Upper lobe of left lung (tissue), 6 donors: ENCODE results near the gene MAEL. TPM values are rescaled to one million over a fixed set of nuclear protein-coding genes. Genes with fewer than 3 reads are reported as not detected.

ENCODE experiments used
- ATAC-seq, 2 donors: fragments of 200-7000 bp; cut with Tn5 transposase; one replicate each; pipeline ENCODE4 v1.9.1; 2022; ENCODE audit warnings: mild to moderate bottlenecking in 2 of 2, moderate library complexity in 2 of 2; ENCODE audit not compliant: low FRiP score in 2 of 2
- DNase-seq, 2 donors: peaks; one replicate each; pipeline ENCODE4 v3.0.0-alpha.2; 2019 to 2020
- H3K27ac ChIP-seq, 4 donors: fragments of 200-600 bp; sonication (generic); one replicate each; pipeline ENCODE4 v1.5.1; 2016 to 2019
- H3K27me3 ChIP-seq, 4 donors: fragments of 200-600 bp; sonication (generic); one replicate each; pipeline ENCODE4 v1.5.1; 2017 to 2019
- H3K36me3 ChIP-seq, 4 donors: fragments of 200-600 bp; sonication (generic); one replicate each; pipeline ENCODE4 v1.5.1; 2016 to 2019
- H3K4me1 ChIP-seq, 4 donors: fragments of 200-600 bp; sonication (generic); one replicate each; pipeline ENCODE4 v1.5.1; 2018 to 2019
- H3K4me3 ChIP-seq, 4 donors: fragments of 200-600 bp; sonication (generic); one replicate each; pipeline ENCODE4 v1.5.1; 2017 to 2019; ENCODE audit warnings: mild to moderate bottlenecking in 2 of 4, moderate library complexity in 1 of 4
- H3K9me3 ChIP-seq, 4 donors: fragments of 200-600 bp; sonication (generic); one replicate each; pipeline ENCODE4 v1.5.1; 2018 to 2019
- EP300 ChIP-seq, 4 donors: sonication (generic); formaldehyde crosslinking; IDR thresholded peaks; one replicate each; pipeline ENCODE4 v1.5.1; 2017; ENCODE audit warnings: antibody characterized with exemption in 4 of 4, control low read depth in 2 of 4
- POLR2A ChIP-seq, 4 donors: fragments of 450-650 bp; IDR thresholded peaks; one replicate each; pipeline ENCODE4 v1.5.1; 2016 to 2017; ENCODE audit warnings: antibody characterized with exemption in 4 of 4, mild to moderate bottlenecking in 2 of 4
- POLR2AphosphoS5 ChIP-seq, 2 donors: sonication (generic); formaldehyde crosslinking; IDR thresholded peaks; one replicate each; pipeline ENCODE4 v1.5.1; 2017; ENCODE audit warnings: antibody characterized with exemption in 2 of 2
- WGBS, 2 donors: methylation state at CpG; one replicate each; pipeline ENCODE4 v1.1.5; 2017 to 2018; 5-methylcytosine and 5-hydroxymethylcytosine counted together
- total RNA-seq, 6 donors: library from RNA; depleted of rRNA in 4 of 6; stranded (reverse); fragments of >200 nt in 4 of 6; gene quantifications; one replicate each; pipeline versions ENCODE4 v1.1.0 to v1.2.1, GENCODE V29; 2016 to 2021
- TF ChIP-seq, protein P1 (sequence below), 6 experiments: fragments of 450-650 bp in 4 of 6; fragments of 200-600 bp in 2 of 6; sonication (generic) in 2 of 6; IDR thresholded peaks; one replicate each; pipeline ENCODE4 v1.5.1; 2016 to 2019; ENCODE audit warnings: antibody characterized with exemption in 6 of 6
- donor health status: DM: no; HTN: no; CAD: no; lungs with moderate emphysema.
- donor health status: DM: no; HTN: yes; CAD: no; lungs with severe emphysema.

MAEL gene
- total RNA-seq, 6 donors from 2014 or later, result not detected

DNA sequence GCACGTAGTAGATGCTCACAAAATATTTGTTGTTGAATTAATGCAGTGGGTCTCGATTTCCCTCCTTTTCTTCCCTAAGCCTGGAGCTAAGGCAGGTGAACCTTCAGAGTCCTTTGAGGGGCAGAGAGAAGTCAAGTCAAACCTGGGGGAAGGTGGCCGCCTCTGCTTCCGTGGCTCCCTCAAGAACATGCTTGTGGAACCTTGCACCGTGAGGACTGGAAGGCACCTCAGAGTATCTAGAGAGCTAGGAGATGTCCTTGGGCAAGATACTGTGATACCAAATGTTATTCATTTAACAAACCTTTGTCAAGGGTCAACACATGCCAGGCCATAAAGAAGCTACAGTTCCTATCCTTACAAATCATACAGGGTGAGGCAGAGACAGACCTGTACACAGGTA, 62.8 kb downstream of the MAEL start:
- Histone ChIP-seq H3K4me3 (no peak overlapping the region), H3K36me3 (no peaks in the 10 kb centered on the region), H3K27ac (no peak overlapping the region), H3K27me3 (no peaks in the 10 kb centered on the region), H3K9me3 (no peaks in the 10 kb centered on the region), H3K4me1 (no peaks in the 10 kb centered on the region)
- ATAC-seq (no peak), DNase-seq (no peak)
- TF ChIP-seq EP300 (IDR thresholded peaks at IDR 0.05) (no peak), POLR2AphosphoS5 (IDR thresholded peaks at IDR 0.05) (no peak), POLR2A (IDR thresholded peaks at IDR 0.05) (no peak)
- TF ChIP-seq, protein P1, sequence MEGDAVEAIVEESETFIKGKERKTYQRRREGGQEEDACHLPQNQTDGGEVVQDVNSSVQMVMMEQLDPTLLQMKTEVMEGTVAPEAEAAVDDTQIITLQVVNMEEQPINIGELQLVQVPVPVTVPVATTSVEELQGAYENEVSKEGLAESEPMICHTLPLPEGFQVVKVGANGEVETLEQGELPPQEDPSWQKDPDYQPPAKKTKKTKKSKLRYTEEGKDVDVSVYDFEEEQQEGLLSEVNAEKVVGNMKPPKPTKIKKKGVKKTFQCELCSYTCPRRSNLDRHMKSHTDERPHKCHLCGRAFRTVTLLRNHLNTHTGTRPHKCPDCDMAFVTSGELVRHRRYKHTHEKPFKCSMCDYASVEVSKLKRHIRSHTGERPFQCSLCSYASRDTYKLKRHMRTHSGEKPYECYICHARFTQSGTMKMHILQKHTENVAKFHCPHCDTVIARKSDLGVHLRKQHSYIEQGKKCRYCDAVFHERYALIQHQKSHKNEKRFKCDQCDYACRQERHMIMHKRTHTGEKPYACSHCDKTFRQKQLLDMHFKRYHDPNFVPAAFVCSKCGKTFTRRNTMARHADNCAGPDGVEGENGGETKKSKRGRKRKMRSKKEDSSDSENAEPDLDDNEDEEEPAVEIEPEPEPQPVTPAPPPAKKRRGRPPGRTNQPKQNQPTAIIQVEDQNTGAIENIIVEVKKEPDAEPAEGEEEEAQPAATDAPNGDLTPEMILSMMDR (IDR thresholded peaks at IDR 0.05), result no peak
- WGBS, 2 donors, result 93 to 96% methylated on average over 5 of the region's 5 CpGs

DNA sequence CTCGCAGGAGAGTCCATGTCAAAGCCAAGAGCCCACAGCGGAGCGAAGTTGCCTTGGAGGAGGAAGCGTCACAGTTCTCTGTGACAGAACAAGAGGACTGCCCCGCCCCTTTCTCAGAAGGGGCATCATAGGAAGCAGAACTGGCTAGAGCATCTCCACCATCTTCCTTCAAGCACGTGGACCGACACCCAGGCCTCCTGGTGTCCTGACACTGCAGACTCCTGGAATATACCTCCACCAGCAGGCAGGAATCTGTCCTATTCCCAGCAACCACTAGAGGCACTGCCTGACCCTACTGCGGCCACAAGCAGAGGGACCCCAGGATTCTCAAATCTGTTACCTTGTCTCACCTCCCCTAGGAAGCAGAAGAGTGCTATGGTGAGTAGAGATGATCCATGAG, 63.3 kb downstream of the MAEL start:
- Histone ChIP-seq H3K4me3 (no peak overlapping the region), H3K9me3 (no peaks in the 10 kb centered on the region), H3K27me3 (no peaks in the 10 kb centered on the region), H3K36me3 (no peaks in the 10 kb centered on the region), H3K4me1 (no peaks in the 10 kb centered on the region), H3K27ac (no peak overlapping the region)
- ATAC-seq (no peak), DNase-seq (no peak)
- TF ChIP-seq EP300 (IDR thresholded peaks at IDR 0.05) (no peak), POLR2A (IDR thresholded peaks at IDR 0.05) (no peak), POLR2AphosphoS5 (IDR thresholded peaks at IDR 0.05) (no peak)
- TF ChIP-seq, protein P1 (IDR thresholded peaks at IDR 0.05), result peak in 2 of 6 experiments; percentile 15 to 22
- 81 to 83% methylated on average over 6 to 8 of the region's 8 CpGs for WGBS, 2 donors

DNA sequence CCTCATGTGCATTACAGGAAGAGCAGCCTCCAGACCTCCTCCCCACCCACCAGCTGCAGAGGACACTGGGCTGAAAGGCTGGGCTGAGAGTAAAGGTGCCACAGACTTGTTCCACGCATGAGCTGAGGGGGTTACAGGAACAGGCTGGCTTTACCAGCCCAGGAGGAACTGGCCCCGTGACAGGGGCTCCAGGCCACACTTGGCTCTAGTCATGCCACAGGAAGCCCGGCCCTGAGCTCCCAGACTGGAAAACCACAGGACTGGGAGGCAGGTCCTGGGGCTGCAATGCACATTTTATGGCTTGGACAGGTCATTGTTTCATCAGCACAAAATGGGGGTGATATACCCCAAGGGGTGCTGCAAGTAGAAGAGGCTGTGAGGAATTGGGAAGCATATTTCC, 65.5 kb downstream of the MAEL start:
- H3K27ac ChIP-seq, result no peak overlapping the region
- H3K4me1 ChIP-seq, result peaks cover 3 to 9% (median 5%) of the 10 kb centered on the region in 4 donors
- 56% methylated on average over 3 of the region's 3 CpGs; no CpG with 5 or more reads in 1 of the 2 donors for WGBS, 2 donors
- no peaks in the 10 kb centered on the region for H3K27me3 ChIP-seq
- TF ChIP-seq EP300 (IDR thresholded peaks at IDR 0.05) (no peak), POLR2AphosphoS5 (IDR thresholded peaks at IDR 0.05) (no peak), POLR2A (IDR thresholded peaks at IDR 0.05) (no peak)
- TF ChIP-seq, protein P1 (IDR thresholded peaks at IDR 0.05), result no peak
- ATAC-seq (no peak), DNase-seq (no peak)
- no peaks in the 10 kb centered on the region for H3K36me3 ChIP-seq
- no peak overlapping the region for H3K4me3 ChIP-seq
- no peaks in the 10 kb centered on the region for H3K9me3 ChIP-seq

DNA sequence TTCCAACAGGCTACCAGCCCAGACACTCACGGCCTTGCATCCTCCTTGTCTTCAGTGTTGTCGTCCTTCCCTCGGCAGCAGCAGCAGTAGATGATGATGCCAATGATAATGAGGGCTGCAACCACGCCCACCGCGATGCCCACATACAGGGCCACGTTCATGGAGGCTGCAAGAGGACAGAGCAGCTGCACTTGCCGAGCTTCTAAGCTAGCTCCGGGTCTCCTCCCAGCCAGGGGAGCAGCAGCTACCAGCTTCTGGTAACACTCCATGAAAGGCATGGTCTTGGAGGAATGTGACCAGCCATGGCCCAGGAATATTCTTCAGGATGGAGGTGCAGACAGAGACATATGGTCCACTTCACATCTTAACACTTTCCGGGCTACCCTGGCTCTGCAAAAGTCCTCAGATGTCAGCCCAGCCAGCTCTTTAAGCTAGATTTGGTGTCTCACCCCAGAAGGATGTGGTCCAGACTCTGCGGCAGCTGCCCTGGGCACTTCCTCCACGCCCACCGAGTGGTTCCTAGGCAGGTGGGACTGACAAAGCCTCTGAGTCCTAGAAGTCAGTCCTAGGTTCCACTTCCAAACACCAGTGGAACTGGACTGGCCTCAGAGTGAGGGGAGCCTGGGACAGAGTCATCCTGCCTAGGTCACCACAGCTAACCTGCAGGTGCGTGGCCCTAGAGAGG, 66.0 kb downstream of the MAEL start:
- DNase-seq, result no peak
- no peaks in the 10 kb centered on the region for H3K9me3 ChIP-seq
- H3K27ac ChIP-seq, result no peak overlapping the region
- no peak overlapping the region for H3K4me3 ChIP-seq
- no peak for ATAC-seq
- no peaks in the 10 kb centered on the region for H3K27me3 ChIP-seq
- H3K36me3 ChIP-seq, result no peaks in the 10 kb centered on the region
- 87 to 90% methylated on average over 2 to 14 of the region's 14 CpGs for WGBS, 2 donors
- TF ChIP-seq POLR2AphosphoS5 (IDR thresholded peaks at IDR 0.05), result no peak
- TF ChIP-seq EP300 (IDR thresholded peaks at IDR 0.05), result no peak
- TF ChIP-seq, protein P1 (IDR thresholded peaks at IDR 0.05), result no peak
- no peak for TF ChIP-seq POLR2A (IDR thresholded peaks at IDR 0.05)
- H3K4me1 ChIP-seq, result peaks cover 3 to 9% (median 5%) of the 10 kb centered on the region in 4 donors
